K562 (cell line): ENCODE data around the gene POLR3A. TPM values are rescaled to one million over a fixed set of nuclear protein-coding genes. Genes with fewer than 3 reads are reported as not detected.

ENCODE experiments used
- DDX20 ChIP-seq: fragments of 450-650 bp; IDR thresholded peaks from 2 replicates; pipeline ENCODE4 v1.6.1; 2016; ENCODE audit warnings: missing genetic modification characterization, low read depth, mild to moderate bottlenecking, missing compliant biosample characterization, moderate library complexity
- FOS ChIP-seq: IDR thresholded peaks from 3 replicates; pipeline ENCODE4 v1.6.1; 2011; ENCODE audit not compliant: insufficient read length; ENCODE audit errors: extremely low read depth
- KDM4B ChIP-seq, 2 experiments: fragments of 450-650 bp in 1 of 2; sonication (generic) in 1 of 2; IDR thresholded peaks; 2 replicates each; pipeline ENCODE4 v1.6.1; 2016 to 2017; ENCODE audit warnings: borderline replicate concordance in 2 of 2, antibody characterized with exemption in 1 of 2, low read depth in 1 of 2, mild to moderate bottlenecking in 1 of 2
- polyA plus RNA-seq, 8 experiments: library from polyadenylated mRNA; depleted of rRNA in 4 of 8; stranded (reverse) in 5 of 8; unstranded in 3 of 8; fragments of >200 nt; fragmentation: Nextera tagmentation in 2 of 8; fragmentation: Illumina TruSeq in 1 of 8; extraction: Ambion mirVana in 2 of 8; extraction: Trizol in 1 of 8; gene quantifications; 2 replicates each; pipeline versions ENCODE4 v1.2.1 to v1.2.3, GENCODE V29; 2011 to 2014; ENCODE audit warnings: inconsistent platforms in 1 of 8, missing spikeins in 1 of 8
- total RNA-seq, 7 experiments: library from RNA; depleted of rRNA in 6 of 7; stranded (reverse); fragments of >200 nt in 6 of 7; fragmentation: Illumina TruSeq in 2 of 7; extraction: Trizol in 2 of 7; gene quantifications; 2 replicates each; pipeline versions ENCODE4 v1.2.1 to v1.2.3, GENCODE V29; 2011 to 2021; ENCODE audit warnings: low replicate concordance in 1 of 7
- TF ChIP-seq, protein P1 (sequence below), 2 experiments: fragments of 450-650 bp; IDR thresholded peaks; 2 replicates each; pipeline ENCODE4 v1.6.1; 2016
- TF ChIP-seq, protein P2 (sequence below): fragments of 450-650 bp; formaldehyde crosslinking; IDR thresholded peaks from 2 replicates; pipeline ENCODE4 v1.4.0; 2022; ENCODE audit warnings: missing genetic modification characterization
- TF ChIP-seq, protein P3 (sequence below), 2 experiments: fragments of 450-650 bp; IDR thresholded peaks; 2 replicates each; pipeline ENCODE4 v1.6.1; 2018; ENCODE audit warnings: mild to moderate bottlenecking in 2 of 2, low read depth in 1 of 2; ENCODE audit not compliant: partially characterized antibody in 2 of 2
- TF ChIP-seq, protein P4 (sequence below): sonication (generic); formaldehyde crosslinking; IDR thresholded peaks from 2 replicates; pipeline ENCODE4 v1.8.0; 2022; ENCODE audit warnings: mild to moderate bottlenecking, missing genetic modification reagents
- TF ChIP-seq, protein P5 (sequence below): fragments of 250-450 bp; sonication (Bioruptor Pico); IDR thresholded peaks from 2 replicates; pipeline ENCODE4 v1.8.0; 2021; ENCODE audit warnings: borderline replicate concordance, mild to moderate bottlenecking, moderate library complexity; ENCODE audit not compliant: poor library complexity, severe bottlenecking

POLR3A gene
- total and polyA plus RNA-seq, 9 of the 15 experiments (the other 6 are each of a cell fraction or from before 2014, with no cell fraction given), result 14.9 to 37.0 (median 26.7) TPM

DNA sequence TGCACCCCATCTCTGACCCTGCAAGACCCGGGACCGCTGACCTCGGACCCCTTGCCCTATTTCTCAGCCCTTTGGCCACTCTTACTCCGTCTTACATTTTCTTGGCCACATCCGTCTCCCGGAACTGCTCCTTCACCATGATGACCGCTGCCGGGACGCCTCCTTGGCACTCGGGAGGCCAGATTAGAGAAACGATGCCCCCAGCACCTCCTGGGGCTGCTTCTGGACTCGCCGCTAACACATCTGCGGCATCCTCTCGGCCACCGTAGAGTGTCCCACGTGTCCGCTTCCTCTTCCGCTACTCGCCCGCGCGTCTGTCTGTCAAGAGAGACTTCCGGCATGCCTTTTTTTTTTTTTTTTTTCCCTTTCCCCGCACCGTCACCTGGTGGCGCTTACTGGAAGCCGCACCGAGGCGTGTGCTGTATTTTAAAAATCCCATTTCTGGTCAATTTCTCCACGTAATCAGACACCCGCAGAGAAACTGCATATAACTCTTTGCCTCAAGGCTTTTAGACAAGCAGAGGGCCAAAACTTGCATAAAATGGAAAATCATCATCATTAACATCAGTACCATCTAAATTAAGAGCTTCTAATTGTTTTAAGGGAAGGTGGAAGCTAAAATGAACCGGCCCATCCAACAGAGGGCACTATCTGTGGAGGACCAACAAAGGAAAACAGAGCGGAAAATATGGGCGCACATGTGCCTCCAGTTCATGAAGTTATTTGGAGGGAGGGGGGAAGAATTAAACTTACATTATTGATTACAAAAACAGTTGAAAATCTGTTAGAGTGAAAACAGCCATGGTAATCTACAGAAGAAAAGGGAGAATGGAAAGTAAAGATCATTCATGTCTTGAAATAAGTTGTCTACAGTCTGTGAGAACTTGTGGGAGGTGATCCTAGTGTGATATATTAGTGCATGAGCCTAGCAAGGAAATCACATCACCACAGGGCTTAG is at the start of gene POLR3A (continued):
- TF ChIP-seq, protein P1, sequence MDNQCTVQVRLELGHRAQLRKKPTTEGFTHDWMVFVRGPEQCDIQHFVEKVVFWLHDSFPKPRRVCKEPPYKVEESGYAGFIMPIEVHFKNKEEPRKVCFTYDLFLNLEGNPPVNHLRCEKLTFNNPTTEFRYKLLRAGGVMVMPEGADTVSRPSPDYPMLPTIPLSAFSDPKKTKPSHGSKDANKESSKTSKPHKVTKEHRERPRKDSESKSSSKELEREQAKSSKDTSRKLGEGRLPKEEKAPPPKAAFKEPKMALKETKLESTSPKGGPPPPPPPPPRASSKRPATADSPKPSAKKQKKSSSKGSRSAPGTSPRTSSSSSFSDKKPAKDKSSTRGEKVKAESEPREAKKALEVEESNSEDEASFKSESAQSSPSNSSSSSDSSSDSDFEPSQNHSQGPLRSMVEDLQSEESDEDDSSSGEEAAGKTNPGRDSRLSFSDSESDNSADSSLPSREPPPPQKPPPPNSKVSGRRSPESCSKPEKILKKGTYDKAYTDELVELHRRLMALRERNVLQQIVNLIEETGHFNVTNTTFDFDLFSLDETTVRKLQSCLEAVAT (IDR thresholded peaks at IDR 0.05), result peak in 1 of 2 experiments; percentile 32; a peak in 1 of 4 replicates
- TF ChIP-seq, protein P2, sequence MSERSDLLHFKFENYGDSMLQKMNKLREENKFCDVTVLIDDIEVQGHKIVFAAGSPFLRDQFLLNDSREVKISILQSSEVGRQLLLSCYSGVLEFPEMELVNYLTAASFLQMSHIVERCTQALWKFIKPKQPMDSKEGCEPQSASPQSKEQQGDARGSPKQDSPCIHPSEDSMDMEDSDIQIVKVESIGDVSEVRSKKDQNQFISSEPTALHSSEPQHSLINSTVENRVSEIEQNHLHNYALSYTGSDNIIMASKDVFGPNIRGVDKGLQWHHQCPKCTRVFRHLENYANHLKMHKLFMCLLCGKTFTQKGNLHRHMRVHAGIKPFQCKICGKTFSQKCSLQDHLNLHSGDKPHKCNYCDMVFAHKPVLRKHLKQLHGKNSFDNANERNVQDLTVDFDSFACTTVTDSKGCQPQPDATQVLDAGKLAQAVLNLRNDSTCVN, result peak; percentile 61; the same call in 1 of the 2 replicates
- no peak for TF ChIP-seq DDX20 (tag)
- TF ChIP-seq, protein P3, sequence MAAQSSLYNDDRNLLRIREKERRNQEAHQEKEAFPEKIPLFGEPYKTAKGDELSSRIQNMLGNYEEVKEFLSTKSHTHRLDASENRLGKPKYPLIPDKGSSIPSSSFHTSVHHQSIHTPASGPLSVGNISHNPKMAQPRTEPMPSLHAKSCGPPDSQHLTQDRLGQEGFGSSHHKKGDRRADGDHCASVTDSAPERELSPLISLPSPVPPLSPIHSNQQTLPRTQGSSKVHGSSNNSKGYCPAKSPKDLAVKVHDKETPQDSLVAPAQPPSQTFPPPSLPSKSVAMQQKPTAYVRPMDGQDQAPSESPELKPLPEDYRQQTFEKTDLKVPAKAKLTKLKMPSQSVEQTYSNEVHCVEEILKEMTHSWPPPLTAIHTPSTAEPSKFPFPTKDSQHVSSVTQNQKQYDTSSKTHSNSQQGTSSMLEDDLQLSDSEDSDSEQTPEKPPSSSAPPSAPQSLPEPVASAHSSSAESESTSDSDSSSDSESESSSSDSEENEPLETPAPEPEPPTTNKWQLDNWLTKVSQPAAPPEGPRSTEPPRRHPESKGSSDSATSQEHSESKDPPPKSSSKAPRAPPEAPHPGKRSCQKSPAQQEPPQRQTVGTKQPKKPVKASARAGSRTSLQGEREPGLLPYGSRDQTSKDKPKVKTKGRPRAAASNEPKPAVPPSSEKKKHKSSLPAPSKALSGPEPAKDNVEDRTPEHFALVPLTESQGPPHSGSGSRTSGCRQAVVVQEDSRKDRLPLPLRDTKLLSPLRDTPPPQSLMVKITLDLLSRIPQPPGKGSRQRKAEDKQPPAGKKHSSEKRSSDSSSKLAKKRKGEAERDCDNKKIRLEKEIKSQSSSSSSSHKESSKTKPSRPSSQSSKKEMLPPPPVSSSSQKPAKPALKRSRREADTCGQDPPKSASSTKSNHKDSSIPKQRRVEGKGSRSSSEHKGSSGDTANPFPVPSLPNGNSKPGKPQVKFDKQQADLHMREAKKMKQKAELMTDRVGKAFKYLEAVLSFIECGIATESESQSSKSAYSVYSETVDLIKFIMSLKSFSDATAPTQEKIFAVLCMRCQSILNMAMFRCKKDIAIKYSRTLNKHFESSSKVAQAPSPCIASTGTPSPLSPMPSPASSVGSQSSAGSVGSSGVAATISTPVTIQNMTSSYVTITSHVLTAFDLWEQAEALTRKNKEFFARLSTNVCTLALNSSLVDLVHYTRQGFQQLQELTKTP (IDR thresholded peaks at IDR 0.05; ENCODE audit: low read depth in 1 of 2, partially characterized antibody in 2 of 2), result peak; percentile 34 to 78
- TF ChIP-seq, protein P4, sequence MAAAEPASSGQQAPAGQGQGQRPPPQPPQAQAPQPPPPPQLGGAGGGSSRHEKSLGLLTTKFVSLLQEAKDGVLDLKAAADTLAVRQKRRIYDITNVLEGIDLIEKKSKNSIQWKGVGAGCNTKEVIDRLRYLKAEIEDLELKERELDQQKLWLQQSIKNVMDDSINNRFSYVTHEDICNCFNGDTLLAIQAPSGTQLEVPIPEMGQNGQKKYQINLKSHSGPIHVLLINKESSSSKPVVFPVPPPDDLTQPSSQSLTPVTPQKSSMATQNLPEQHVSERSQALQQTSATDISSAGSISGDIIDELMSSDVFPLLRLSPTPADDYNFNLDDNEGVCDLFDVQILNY (CRISPR knock-in tag), result no peak; the same call in 1 of the 2 replicates
- TF ChIP-seq FOS, result peak; percentile 79
- TF ChIP-seq KDM4B (IDR thresholded peaks at IDR 0.05; ENCODE audit: borderline replicate concordance in 2 of 2, low read depth in 1 of 2), result peak in 1 of 2 experiments; percentile 54; a peak in 1 of 4 replicates
- TF ChIP-seq, protein P5, sequence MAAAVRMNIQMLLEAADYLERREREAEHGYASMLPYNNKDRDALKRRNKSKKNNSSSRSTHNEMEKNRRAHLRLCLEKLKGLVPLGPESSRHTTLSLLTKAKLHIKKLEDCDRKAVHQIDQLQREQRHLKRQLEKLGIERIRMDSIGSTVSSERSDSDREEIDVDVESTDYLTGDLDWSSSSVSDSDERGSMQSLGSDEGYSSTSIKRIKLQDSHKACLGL, result peak; percentile 63
